ENCODE measurements around the gene IGFL4. TPM values are rescaled to one million over a fixed set of nuclear protein-coding genes. Genes with fewer than 3 reads are reported as not detected.

Gene IGFL4
- total RNA-seq, 1 donor from 2014 or later: not detected

GRCh38 chr19:46067691-46068090, 26.9 kb upstream of the IGFL4 start:
- no peak for DNase-seq
- intact Hi-C loops (cut with DNase I): no loop called here
- ATAC-seq (ENCODE audit: poor library complexity): no peak

- intact Hi-C loops (cut with DNase I): no loop called here
- ATAC-seq (ENCODE audit: poor library complexity): no peak
- no peak for DNase-seq
These were observed 25.7 kb upstream of the IGFL4 start for GRCh38 chr19:46066471-46066870.

GRCh38 chr19:46065486-46066071, 24.8 kb upstream of the IGFL4 start:
- no peak for ATAC-seq (ENCODE audit: poor library complexity)
- intact Hi-C loops (cut with DNase I): no loop called here
- no peak for DNase-seq

GRCh38 chr19:46063201-46063600, 22.4 kb upstream of the IGFL4 start:
- intact Hi-C loops (cut with DNase I): no loop called here
- no peak for ATAC-seq (ENCODE audit: poor library complexity)
- DNase-seq: no peak

- intact Hi-C loops (cut with DNase I): no loop called here
- ATAC-seq (ENCODE audit: poor library complexity): no peak
- no peak for DNase-seq
These were observed 19.2 kb upstream of the IGFL4 start for GRCh38 chr19:46060012-46060411.

- no peak for ATAC-seq (ENCODE audit: poor library complexity)
- intact Hi-C loops (cut with DNase I): no loop called here
- no peak for DNase-seq
These were observed 18.0 kb upstream of the IGFL4 start for GRCh38 chr19:46058778-46059177.

GRCh38 chr19:46056536-46056935, 15.7 kb upstream of the IGFL4 start:
- intact Hi-C loops (cut with DNase I): no loop called here
- no peak for DNase-seq
- no peak for ATAC-seq (ENCODE audit: poor library complexity)

- DNase-seq (no peak), ATAC-seq (ENCODE audit: poor library complexity) (no peak)
- intact Hi-C loops (cut with DNase I): no loop called here
These were observed 12.1 kb upstream of the IGFL4 start for GRCh38 chr19:46052896-46053295.

- DNase-seq (no peak), ATAC-seq (ENCODE audit: poor library complexity) (no peak)
- intact Hi-C loops (cut with DNase I): no loop called here
These were observed 8.8 kb upstream of the IGFL4 start for GRCh38 chr19:46049597-46049996.

- intact Hi-C loops (cut with DNase I): no loop called here
- ATAC-seq (ENCODE audit: poor library complexity) (no peak), DNase-seq (no peak)
These were observed 2.7 kb upstream of the IGFL4 start for GRCh38 chr19:46043519-46043918.

- ATAC-seq (ENCODE audit: poor library complexity): no peak
- no peak for DNase-seq
- intact Hi-C loops (cut with DNase I): no loop called here
These were observed 1.6 kb upstream of the IGFL4 start for GRCh38 chr19:46042252-46042883.

- DNase-seq: no peak
- intact Hi-C loops (cut with DNase I): no loop called here
- no peak for ATAC-seq (ENCODE audit: poor library complexity)
These were observed 677 bp downstream of the IGFL4 start for GRCh38 chr19:46040125-46040524.

- intact Hi-C loops (cut with DNase I): no loop called here
These were observed 4.1 kb downstream of the IGFL4 start for GRCh38 chr19:46036744-46037128.

GRCh38 chr19:46035986-46036743, 4.6 kb downstream of the IGFL4 start:
- ATAC-seq (ENCODE audit: poor library complexity) (no peak), DNase-seq (no peak)

More at GRCh38 chr19:46036744-46037128, 4.1 kb downstream of the IGFL4 start:
- ATAC-seq (ENCODE audit: poor library complexity) (no peak), DNase-seq (no peak)

GRCh38 chr19:46035546-46035945, 5.3 kb downstream of the IGFL4 start:
- intact Hi-C loops (cut with DNase I): no loop called here
- DNase-seq (no peak), ATAC-seq (ENCODE audit: poor library complexity) (no peak)

More at GRCh38 chr19:46035986-46036743, 4.6 kb downstream of the IGFL4 start:
- intact Hi-C loops (cut with DNase I): no loop called here

GRCh38 chr19:46033401-46033800, 7.4 kb downstream of the IGFL4 start:
- intact Hi-C loops (cut with DNase I): no loop called here
- no peak for DNase-seq
- ATAC-seq (ENCODE audit: poor library complexity): no peak

GRCh38 chr19:46032597-46033025, 8.2 kb downstream of the IGFL4 start:
- intact Hi-C loops (cut with DNase I): no loop called here
- no peak for ATAC-seq (ENCODE audit: poor library complexity)
- no peak for DNase-seq

GRCh38 chr19:46031781-46032596, 8.8 kb downstream of the IGFL4 start:
- ATAC-seq (ENCODE audit: poor library complexity): no peak
- intact Hi-C loops (cut with DNase I): no loop called here
- no peak for DNase-seq

GRCh38 chr19:46030812-46031550, 9.8 kb downstream of the IGFL4 start:
- DNase-seq (no peak), ATAC-seq (ENCODE audit: poor library complexity) (no peak)
- intact Hi-C loops (cut with DNase I): no loop called here

All from Right ventricle myocardium superior (tissue), 1 donor.